GDM1 (cell line): ENCODE results near the gene SIRT5.
A peak's percentile ranks its signal among the peaks of the same experiment; 100 is the strongest.

ENCODE experiments used
- DNase-seq: peaks from one replicate; lab custom pipeline; 2025; lab: John Stamatoyannopoulos, UW

Gene SIRT5

DNA sequence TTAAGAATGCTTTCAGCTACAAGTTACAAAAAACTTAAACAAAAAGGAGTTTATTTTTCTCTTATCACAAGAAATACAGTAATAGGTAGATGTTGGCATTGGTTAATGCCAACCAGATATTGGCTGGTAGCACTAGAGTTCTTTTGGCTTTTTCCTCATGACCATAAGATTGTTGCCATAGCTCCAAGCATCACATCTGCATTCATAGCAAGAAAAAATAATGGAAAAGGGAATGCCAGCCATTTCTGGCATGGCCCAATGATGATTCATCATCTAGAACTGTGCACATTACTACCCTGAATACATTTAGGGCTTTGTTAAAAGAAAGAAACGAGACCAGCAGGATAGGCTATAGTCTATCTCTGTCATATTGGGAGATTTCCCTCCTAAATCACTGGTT is 20.8 kb upstream of the SIRT5 start:
- DNase-seq = no peak

DNA sequence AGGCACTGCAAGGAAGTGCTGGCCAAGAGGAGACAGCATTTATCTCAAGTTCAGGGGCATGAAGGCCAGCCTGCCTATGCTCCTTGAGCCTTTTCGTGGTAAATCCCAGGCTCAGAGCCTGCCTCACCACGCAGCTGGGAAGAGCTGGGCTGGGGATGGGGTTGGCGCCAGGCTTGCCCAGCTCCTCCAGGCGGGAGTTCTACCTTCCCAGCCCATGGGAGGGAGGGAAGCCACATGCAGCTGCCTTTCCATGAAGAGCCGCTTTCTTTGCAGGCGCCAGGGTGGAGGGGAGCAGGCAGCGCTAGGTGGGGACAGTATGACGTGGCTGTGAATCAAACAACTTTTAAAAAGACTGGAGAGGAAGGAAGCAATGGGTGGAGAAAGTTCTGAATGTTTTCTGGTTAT is 19.5 kb upstream of the SIRT5 start:
- DNase-seq = no peak

DNA sequence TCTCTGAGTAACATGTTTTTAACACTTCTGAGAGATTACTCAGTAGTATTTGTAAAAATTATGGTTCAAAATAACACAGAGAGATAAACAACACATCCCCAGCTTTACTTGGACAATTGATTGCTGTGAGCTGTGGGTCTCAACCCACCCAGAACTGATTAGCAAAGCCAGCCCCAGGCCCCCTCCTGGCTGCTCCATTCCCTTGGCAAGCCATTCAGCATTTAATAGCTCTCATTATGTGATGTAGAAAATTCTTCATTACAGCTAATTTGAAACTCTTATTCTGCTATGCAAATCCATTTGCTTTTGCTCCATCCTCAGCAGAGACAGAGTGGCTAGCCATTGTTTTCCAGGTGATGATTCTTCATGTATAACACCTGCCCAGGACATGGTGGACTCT is 16.6 kb upstream of the SIRT5 start:
- no peak for DNase-seq

GRCh38 chr6:13558718-13559117 is 15.7 kb upstream of the SIRT5 start:
- no peak for DNase-seq

GRCh38 chr6:13559251-13559650 is 15.2 kb upstream of the SIRT5 start:
- no peak for DNase-seq

DNA sequence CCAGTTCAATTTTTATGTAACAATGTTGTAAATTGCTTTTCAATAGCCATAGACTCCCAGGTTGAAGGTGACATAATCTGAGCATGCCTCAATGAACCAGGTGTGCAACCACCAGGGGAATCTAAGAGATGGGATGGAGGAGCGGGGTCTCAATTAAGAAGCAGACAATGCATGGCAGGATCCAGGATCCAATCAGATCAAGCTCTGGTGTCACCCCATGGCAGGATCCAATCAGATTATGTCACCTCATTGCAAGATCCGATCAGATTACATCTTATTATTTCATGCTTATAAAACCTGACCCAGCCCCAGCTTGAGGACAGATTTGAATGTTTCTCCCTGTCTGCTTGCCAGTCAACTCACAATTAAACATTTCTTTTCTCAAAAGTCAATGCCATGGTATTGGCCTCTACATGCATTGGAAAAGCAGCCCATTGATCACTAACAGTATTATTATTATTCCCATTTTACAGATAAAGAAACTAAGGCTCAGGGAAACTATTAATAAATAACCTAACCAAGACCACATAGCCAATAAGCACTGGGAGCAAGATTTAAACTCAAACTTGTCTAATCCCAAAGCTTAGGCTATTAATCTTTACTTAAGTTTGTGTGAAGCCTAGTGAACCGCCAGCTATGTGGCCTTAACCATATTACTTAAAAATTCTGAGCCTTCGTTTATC is 14.3 kb upstream of the SIRT5 start:
- no peak for DNase-seq

- DNase-seq = no peak
Observed at GRCh38 chr6:13560651-13561044, 13.8 kb upstream of the SIRT5 start.

- DNase-seq = no peak
Observed at GRCh38 chr6:13561624-13562267, 12.7 kb upstream of the SIRT5 start.

DNA sequence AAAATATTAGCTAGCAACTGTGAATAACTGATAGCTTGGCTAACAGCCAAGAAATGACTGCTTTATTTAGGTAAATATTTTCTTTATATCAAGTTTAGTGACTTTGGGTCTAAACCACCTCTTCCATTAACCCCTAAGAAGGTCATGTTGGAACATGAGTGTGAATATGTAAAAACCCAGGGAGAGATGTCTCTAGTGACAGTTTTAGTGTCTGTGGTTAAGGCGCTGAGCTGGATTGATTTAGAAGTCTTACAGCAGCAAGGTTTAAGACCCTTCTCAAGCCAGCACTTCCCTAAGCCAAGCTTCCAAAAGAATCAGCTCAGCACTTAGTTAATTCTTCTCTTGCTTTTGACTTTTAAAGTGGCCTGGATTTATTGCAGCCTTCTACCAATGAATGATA is 11.4 kb upstream of the SIRT5 start:
- peak; percentile 15 for DNase-seq

DNA sequence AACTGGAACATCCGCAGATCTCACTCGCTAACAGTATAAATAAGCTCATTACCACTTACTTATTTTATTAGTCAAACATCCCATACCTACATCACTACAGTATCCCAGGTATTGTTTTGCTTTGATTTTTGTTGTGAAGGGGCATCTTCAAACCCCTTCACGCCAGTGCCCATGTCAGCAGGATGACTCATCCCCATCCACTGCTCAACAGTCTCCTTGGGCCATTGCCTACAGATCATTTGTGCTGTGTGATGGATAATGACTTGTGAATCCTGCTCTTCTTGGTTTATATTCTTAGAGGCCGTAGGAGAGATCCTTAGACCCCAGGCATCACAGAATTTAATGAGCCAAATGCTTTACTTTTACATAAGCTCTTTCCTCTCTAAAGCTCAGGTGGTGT is 8.5 kb upstream of the SIRT5 start:
- DNase-seq = no peak

- no peak for DNase-seq
Observed at GRCh38 chr6:13566500-13566899, 7.9 kb upstream of the SIRT5 start.

DNA sequence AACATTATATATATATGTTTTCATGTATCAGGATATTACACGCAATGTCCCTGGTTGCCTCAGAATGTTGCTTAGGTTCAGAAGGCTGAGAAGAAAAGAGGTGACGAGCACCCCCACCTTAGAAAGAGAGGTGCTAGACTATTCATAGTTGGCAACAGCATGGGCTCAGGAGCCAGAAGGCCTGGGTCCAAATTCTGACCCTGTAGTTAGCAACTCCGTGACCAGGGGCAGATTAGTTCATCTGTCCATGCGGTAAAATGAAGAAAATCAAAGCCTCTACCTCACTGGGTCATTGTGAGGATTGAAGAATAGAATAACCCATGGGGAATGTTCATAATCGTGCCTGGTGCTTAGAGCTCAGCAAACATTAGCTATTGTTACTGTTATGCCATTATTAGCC is 5.4 kb upstream of the SIRT5 start:
- no peak for DNase-seq

GRCh38 chr6:13572240-13572639 is 2.2 kb upstream of the SIRT5 start:
- no peak for DNase-seq

GRCh38 chr6:13572951-13573654 is 1.3 kb upstream of the SIRT5 start:
- DNase-seq = no peak

DNA sequence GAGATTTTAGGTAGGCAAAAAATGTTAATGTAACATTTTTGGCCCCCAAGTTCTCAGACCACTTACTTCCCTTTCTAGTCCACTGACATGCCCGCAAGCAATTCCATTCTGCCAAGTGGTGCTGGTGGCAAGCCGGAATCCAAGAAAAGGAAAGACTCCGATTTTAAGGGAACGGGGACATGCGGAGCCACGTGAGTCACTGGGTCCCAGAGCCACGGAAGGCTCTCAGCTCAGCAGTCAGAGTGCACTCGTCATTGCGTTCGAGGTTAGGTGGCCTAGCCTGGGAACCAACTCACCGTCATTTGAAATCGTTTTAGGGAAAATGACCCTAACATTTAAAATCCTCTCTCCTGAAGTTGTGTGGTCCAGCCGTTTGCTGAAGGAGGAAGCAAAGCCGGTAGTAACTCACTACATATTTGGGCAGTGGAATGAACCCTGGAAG is 711 bp upstream of the SIRT5 start:
- DNase-seq = no peak

DNA sequence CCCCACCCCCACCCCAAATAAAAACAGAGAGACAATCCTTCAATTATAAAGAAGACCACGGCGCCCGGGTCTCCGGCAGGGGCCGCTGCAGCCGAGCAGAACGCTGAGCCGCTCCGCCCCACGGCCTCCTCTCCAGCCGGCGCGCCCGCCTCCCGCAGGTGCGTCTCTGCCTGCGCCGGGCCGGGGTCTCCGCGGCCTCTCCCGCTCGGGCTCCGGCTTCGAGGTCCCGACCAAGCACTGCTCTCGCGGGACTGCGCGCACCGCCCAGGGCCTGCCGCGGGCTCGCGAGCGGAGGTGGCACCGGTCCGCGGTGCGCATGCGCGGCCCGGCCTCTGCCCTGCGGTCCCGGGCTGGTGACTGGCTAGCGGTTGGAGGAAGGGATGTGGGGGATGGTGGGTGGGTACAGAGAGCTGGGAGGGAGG is 241 bp upstream of the SIRT5 start:
- DNase-seq = peak; percentile 96

- DNase-seq = no peak
Observed at GRCh38 chr6:13575377-13575775, 975 bp downstream of the SIRT5 start.

DNA sequence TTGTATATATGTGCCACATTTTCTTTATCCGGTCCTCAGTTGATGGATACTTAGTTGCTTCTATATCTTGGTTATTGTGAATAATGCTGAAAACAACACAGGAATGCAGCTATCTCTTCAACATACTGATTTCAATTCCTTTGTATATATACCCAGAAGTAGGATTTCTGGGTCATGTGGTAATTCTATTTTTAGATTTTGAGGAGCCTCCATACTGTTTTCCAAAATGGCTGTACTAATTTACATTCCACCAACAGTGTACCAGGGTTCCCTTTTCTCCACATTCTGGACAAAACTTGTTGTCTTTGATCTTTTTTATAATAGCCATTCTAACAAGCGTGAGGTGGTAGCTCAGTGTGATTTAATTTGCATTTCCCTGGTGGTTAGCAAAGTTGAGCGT is 1.6 kb downstream of the SIRT5 start:
- DNase-seq = no peak

GRCh38 chr6:13577926-13578325 is 3.5 kb downstream of the SIRT5 start:
- DNase-seq = no peak

GRCh38 chr6:13579911-13580310 is 5.5 kb downstream of the SIRT5 start:
- DNase-seq = peak; percentile 20

- DNase-seq = no peak
Observed at GRCh38 chr6:13581700-13582229, 7.4 kb downstream of the SIRT5 start.

DNA sequence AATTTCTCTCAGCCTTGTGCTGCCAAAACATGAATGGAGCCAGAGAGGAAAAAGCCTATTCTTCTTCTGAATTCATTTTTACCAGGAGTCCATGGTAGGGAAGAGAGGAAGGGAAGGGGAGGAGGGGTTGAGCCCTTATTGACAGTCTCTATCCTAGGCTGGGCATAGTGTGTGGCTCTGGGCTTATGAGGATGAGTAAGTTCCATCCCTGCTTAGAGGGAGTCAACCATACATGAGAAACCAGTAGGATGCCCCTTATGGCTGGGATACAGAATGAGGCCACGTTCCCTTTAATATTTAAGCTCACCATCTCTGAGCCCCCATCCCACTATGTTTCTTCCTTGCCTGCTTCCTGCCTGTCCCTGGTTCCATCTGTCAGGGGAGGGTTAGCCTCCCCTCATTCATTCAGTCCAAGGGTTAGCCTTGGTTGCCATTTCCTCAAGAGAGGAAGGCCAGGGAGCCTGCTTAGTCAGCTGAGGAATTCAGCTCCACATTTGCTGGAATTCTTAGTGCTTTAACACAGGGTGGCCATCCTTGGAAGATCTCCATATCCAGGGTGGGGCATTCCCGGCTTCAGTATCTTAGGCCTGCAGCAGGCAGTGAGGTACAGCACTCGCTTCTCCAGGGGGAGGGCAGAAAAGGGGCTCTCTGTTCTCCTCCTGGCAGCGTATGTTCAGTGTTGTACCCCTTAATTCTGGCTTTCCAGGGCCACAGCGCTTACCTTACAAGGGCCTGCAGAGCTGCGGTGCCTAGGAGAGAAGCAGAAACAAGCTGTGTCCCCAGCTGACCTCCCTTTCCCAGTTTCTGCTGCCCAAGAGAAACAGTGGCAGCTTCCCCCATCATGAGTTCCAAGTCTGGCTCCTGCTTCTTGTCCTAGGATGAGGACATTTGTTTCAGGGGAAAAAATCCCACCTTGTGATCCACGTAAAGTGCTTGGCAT is 12.5 kb downstream of the SIRT5 start:
- no peak for DNase-seq
